GM20000 (cell line): Measurements from ENCODE around the gene SUGT1.

Experiments
- DNase-seq: peaks from one replicate; pipeline ENCODE4 v3.0.0; 2012; ENCODE audit warnings: low spot score
- CTCF ChIP-seq: IDR thresholded peaks from 2 replicates; pipeline ENCODE4 v1.5.1; 2012; ENCODE audit warnings: mild to moderate bottlenecking, control low read depth; ENCODE audit errors: extremely low read depth, missing control alignments

Gene SUGT1

GRCh38 chr13:52651897-52652195 is 790 bp upstream of the SUGT1 start:
- TF ChIP-seq CTCF, result no peak
- no peak for DNase-seq

DNA sequence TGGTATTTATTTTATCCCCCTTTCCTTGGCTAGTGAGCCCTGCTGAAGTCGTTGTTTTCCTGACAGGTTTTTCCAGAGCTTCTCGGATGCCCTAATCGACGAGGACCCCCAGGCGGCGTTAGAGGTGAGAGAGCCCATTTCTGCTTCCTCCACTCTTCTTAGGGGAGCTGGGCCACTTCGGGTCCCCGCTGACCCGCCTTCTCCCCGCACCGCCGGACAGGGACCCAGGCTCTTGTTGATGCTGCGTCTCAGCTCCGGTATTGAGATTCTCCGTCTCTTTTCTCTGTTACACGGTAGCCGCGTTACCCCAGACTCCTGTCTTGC is 306 bp downstream of the SUGT1 start:
- DNase-seq, result no peak
- TF ChIP-seq CTCF, result no peak

GRCh38 chr13:52659340-52659739 is 6.7 kb downstream of the SUGT1 start:
- no peak for TF ChIP-seq CTCF
- no peak for DNase-seq

GRCh38 chr13:52664272-52664671 is 11.6 kb downstream of the SUGT1 start:
- no peak for DNase-seq
- TF ChIP-seq CTCF, result no peak

- DNase-seq, result peak; percentile 13
- no peak for TF ChIP-seq CTCF
These were observed 12.7 kb downstream of the SUGT1 start for GRCh38 chr13:52665325-52665724.

DNA sequence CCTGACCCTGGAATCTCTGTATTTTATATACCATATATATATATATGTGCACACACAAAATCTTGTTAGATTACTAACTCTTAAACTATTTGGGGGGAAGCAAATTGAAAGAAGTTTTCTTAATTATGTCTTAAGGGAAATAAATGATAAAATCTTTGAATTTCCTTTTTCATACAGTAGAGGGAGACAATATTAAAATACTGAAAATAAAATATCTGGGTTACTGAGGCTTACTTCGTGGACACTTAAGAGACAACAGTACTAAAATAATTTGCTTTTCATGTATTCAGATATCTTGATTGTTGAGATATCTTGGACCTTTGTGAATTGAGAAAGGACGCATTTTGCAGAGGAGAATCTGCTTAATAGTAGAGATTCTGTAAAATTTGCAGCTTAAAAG is 17.0 kb downstream of the SUGT1 start:
- DNase-seq, result no peak
- no peak for TF ChIP-seq CTCF

- no peak for TF ChIP-seq CTCF
- no peak for DNase-seq
These were observed 18.1 kb downstream of the SUGT1 start for GRCh38 chr13:52670726-52671125.

DNA sequence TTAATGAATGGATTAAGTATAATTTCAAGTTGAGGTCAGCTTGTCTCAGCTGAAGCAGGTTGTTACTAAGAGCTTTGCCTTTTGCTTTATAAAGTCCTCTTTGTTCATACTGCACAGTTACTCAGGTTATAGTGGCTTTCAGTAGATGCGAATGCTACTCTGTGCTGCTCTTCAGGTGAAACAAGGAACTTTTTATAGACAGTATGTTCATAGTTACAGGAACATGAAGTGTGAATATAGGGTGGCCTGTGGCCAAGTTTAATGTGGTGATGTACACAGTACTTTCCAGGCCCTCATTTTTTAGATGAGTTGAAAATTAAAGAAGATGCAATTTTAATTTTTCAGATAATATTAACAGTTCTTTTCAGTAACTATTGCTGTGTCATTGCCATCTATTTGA is 20.8 kb downstream of the SUGT1 start:
- TF ChIP-seq CTCF, result no peak

More for the DNA sequence above, 20.8 kb downstream of the SUGT1 start:
- DNase-seq, result no peak
